Mucosa of stomach (tissue), 1 donor: ENCODE measurements around the gene ARID1A.
"Not testable (repeated sequence)": the region's sequence is repeated elsewhere in the genome, so short reads cannot be mapped to it uniquely, and the experiment has no call there.

Source experiments
- H3K27me3 ChIP-seq: one replicate; pipeline ENCODE4 v1.7.0; 2013; ENCODE audit warnings: mild to moderate bottlenecking, low read length; ENCODE audit not compliant: control insufficient read depth, insufficient read depth
- H3K36me3 ChIP-seq: one replicate; pipeline ENCODE4 v1.7.0; 2013; ENCODE audit warnings: low read length; ENCODE audit not compliant: control insufficient read depth, insufficient read depth
- H3K4me1 ChIP-seq: one replicate; pipeline ENCODE4 v1.7.0; 2013; ENCODE audit warnings: mild to moderate bottlenecking, low read length; ENCODE audit not compliant: control insufficient read depth, insufficient read depth
- H3K4me3 ChIP-seq: one replicate; pipeline ENCODE4 v1.7.0; 2013; ENCODE audit warnings: low read length
- H3K9ac ChIP-seq: one replicate; pipeline ENCODE4 v1.7.0; 2013; ENCODE audit warnings: mild to moderate bottlenecking, low read length, moderate library complexity
- H3K9me3 ChIP-seq: one replicate; pipeline ENCODE4 v1.7.0; 2013; ENCODE audit warnings: mild to moderate bottlenecking, low read length, moderate library complexity; ENCODE audit not compliant: control insufficient read depth
- donor health status: Pancreatic carcinoma.

The ARID1A gene

GRCh38 chr1:26788515-26788785, 92.6 kb downstream of the ARID1A start:
- no peaks in the 10 kb centered on the region for H3K27me3 ChIP-seq
- H3K4me3 ChIP-seq = peak overlapping the region; percentile 88
- peak overlapping the region; percentile 99 for H3K9ac ChIP-seq
- peaks cover 45% of the 10 kb centered on the region for H3K4me1 ChIP-seq
- no peaks in the 10 kb centered on the region for H3K36me3 ChIP-seq
- no peaks in the 10 kb centered on the region for H3K9me3 ChIP-seq

GRCh38 chr1:26788836-26789611, 93.2 kb downstream of the ARID1A start:
- Histone ChIP-seq H3K36me3 (no peaks in the 10 kb centered on the region), H3K27me3 (no peaks in the 10 kb centered on the region), H3K4me3 (peak overlapping the region; percentile 88), H3K4me1 (peaks cover 40% of the 10 kb centered on the region), H3K9ac (peak overlapping the region; percentile 99), H3K9me3 (no peaks in the 10 kb centered on the region)

- H3K36me3 ChIP-seq = peaks cover 2% of the 10 kb centered on the region
- H3K9ac ChIP-seq = no peak overlapping the region
- no peaks in the 10 kb centered on the region for H3K27me3 ChIP-seq
- H3K9me3 ChIP-seq = no peaks in the 10 kb centered on the region
- H3K4me1 ChIP-seq = peaks cover 34% of the 10 kb centered on the region
- H3K4me3 ChIP-seq = no peak overlapping the region
Measured at GRCh38 chr1:26789612-26789865, 93.7 kb downstream of the ARID1A start.

GRCh38 chr1:26789931-26790330, 94.1 kb downstream of the ARID1A start:
- H3K36me3 ChIP-seq = peaks cover 4% of the 10 kb centered on the region
- H3K4me1 ChIP-seq = peaks cover 31% of the 10 kb centered on the region
- H3K9me3 ChIP-seq = no peaks in the 10 kb centered on the region
- H3K4me3 ChIP-seq = no peak overlapping the region
- H3K27me3 ChIP-seq = no peaks in the 10 kb centered on the region
- H3K9ac ChIP-seq = no peak overlapping the region

- Histone ChIP-seq H3K9me3 (no peaks in the 10 kb centered on the region), H3K27me3 (no peaks in the 10 kb centered on the region), H3K4me1 (peaks cover 25% of the 10 kb centered on the region), H3K36me3 (peaks cover 4% of the 10 kb centered on the region), H3K9ac (no peak overlapping the region), H3K4me3 (no peak overlapping the region)
Measured at GRCh38 chr1:26790551-26790953, 94.7 kb downstream of the ARID1A start.

GRCh38 chr1:26791148-26791547, 95.3 kb downstream of the ARID1A start:
- no peak overlapping the region for H3K9ac ChIP-seq
- H3K4me3 ChIP-seq = no peak overlapping the region
- H3K36me3 ChIP-seq = peaks cover 4% of the 10 kb centered on the region
- H3K4me1 ChIP-seq = peaks cover 19% of the 10 kb centered on the region
- H3K9me3 ChIP-seq = no peaks in the 10 kb centered on the region
- no peaks in the 10 kb centered on the region for H3K27me3 ChIP-seq

- Histone ChIP-seq H3K36me3 (peaks cover 4% of the 10 kb centered on the region), H3K9ac (no peak overlapping the region), H3K9me3 (no peaks in the 10 kb centered on the region), H3K4me3 (no peak overlapping the region), H3K4me1 (peaks cover 14% of the 10 kb centered on the region), H3K27me3 (no peaks in the 10 kb centered on the region)
Measured at GRCh38 chr1:26791626-26792025, 95.8 kb downstream of the ARID1A start.

- H3K36me3 ChIP-seq = peaks cover 4% of the 10 kb centered on the region
- H3K9ac ChIP-seq = no peak overlapping the region
- H3K4me3 ChIP-seq = no peak overlapping the region
- H3K4me1 ChIP-seq = peaks cover 6% of the 10 kb centered on the region
- H3K9me3 ChIP-seq = no peaks in the 10 kb centered on the region
- H3K27me3 ChIP-seq = no peaks in the 10 kb centered on the region
Measured at GRCh38 chr1:26792924-26793323, 97.1 kb downstream of the ARID1A start.

- Histone ChIP-seq H3K9me3 (no peaks in the 10 kb centered on the region), H3K9ac (no peak overlapping the region), H3K27me3 (no peaks in the 10 kb centered on the region), H3K36me3 (peaks cover 4% of the 10 kb centered on the region), H3K4me3 (no peak overlapping the region), H3K4me1 (peaks cover 4% of the 10 kb centered on the region)
Measured at GRCh38 chr1:26794391-26794790, 98.6 kb downstream of the ARID1A start.

- no peak overlapping the region for H3K4me3 ChIP-seq
- H3K27me3 ChIP-seq = no peaks in the 10 kb centered on the region
- H3K9ac ChIP-seq = no peak overlapping the region
- H3K9me3 ChIP-seq = no peaks in the 10 kb centered on the region
- H3K4me1 ChIP-seq = peaks cover 6% of the 10 kb centered on the region
- H3K36me3 ChIP-seq = peaks cover 4% of the 10 kb centered on the region
Measured at GRCh38 chr1:26797627-26798026, 101.8 kb downstream of the ARID1A start.

GRCh38 chr1:26799479-26800142, 103.8 kb downstream of the ARID1A start:
- peaks cover 1% of the 10 kb centered on the region for H3K36me3 ChIP-seq
- no peak overlapping the region for H3K4me3 ChIP-seq
- H3K27me3 ChIP-seq = no peaks in the 10 kb centered on the region
- H3K9me3 ChIP-seq = no peaks in the 10 kb centered on the region
- peaks cover 6% of the 10 kb centered on the region for H3K4me1 ChIP-seq
- H3K9ac ChIP-seq = no peak overlapping the region

- not testable (repeated sequence) for H3K27me3 ChIP-seq, H3K4me3 ChIP-seq, H3K4me1 ChIP-seq, H3K9me3 ChIP-seq, H3K36me3 ChIP-seq, H3K9ac ChIP-seq
Measured at GRCh38 chr1:26803932-26804331, 108.1 kb downstream of the ARID1A start.

GRCh38 chr1:26810105-26810504, 114.3 kb downstream of the ARID1A start:
- H3K36me3 ChIP-seq, H3K9ac ChIP-seq, H3K4me1 ChIP-seq, H3K4me3 ChIP-seq, H3K9me3 ChIP-seq, H3K27me3 ChIP-seq: not testable (repeated sequence)
